GM19395 (cell line): ENCODE measurements around the gene TTYH1.
A peak's percentile ranks its signal among the peaks of the same experiment; 100 is the strongest.
"Not testable (repeated sequence)": the region's sequence is repeated elsewhere in the genome, so short reads cannot be mapped to it uniquely, and the experiment has no call there.

ENCODE experiments used
- ATAC-seq: cut with Tn5 transposase; IDR thresholded peaks from one replicate; pipeline ENCODE4 v1.9.1; 2021; ENCODE audit warnings: mild to moderate bottlenecking, moderate library complexity; ENCODE audit not compliant: unreplicated experiment

The TTYH1 gene

DNA sequence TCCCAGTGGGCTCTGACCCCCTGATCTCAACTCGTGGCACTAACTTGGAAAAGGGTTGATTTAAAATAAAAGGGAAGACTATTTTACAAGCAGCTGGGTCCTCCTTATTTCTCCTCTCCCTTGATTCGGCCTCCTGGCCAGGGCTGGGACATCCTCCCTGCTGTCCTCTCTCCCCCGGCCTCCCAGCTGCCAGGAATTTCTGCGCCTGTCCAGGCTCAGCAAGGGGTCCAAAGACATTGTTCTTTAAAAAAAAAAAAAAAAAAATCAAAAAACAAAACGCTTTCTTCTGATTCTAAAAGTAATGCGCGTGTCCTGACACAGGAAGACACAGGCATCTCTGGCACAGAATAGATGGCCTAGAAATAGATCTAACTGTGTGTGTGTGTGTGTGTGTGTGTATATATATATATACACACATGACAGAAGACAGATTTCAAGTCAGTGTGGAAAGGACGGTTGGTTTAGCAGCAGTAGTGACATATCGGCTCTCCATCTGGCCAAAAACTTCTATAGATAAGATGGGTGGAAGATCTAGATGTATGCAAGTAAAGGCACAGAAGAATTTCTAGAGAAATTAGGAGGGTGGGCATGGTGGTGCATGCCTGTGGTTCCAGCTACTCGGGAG lies 21.5 kb downstream of the TTYH1 start:
- ATAC-seq: no peak

DNA sequence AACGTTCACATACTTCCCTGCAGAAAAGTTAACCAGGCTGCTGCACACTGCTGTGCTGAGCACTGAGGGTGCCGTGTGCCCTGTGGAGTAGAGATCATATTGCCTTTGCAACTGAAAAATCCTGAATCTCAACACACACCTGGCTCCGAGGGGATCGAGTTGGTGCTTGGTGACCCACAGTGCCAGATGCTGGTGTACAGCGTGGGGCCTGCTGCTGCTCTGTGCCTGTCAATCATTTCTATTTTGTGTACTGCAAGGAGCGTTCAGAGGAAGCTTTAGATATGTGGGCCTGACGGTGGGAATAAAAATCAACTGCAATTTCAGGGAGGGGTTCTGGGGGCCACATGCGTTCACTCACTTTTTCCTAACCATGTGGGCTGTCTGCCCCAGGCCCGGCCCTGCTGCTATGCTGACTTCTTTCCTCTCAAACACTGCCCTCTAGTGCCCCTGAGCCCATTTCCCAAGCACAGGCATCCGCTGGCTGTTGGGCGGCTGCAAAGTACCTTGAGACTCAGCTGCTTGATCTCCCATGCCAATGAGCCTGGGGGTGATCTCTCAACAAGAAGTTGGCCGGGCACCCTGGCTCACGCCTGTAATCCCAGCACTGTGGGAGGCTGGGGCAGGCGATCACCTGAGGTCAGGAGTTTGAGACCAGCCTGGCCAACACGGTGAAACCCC lies 24.0 kb downstream of the TTYH1 start:
- no peak for ATAC-seq

GRCh38 chr19:54440641-54441040 lies 25.4 kb downstream of the TTYH1 start:
- no peak for ATAC-seq

GRCh38 chr19:54444737-54445136 lies 29.5 kb downstream of the TTYH1 start:
- no peak for ATAC-seq

- not testable (repeated sequence) for ATAC-seq
Measured at GRCh38 chr19:54446349-54446748, 31.1 kb downstream of the TTYH1 start.

GRCh38 chr19:54448040-54448773 lies 32.9 kb downstream of the TTYH1 start:
- ATAC-seq: peak; percentile 23

GRCh38 chr19:54448774-54449700 lies 33.8 kb downstream of the TTYH1 start, which contains the start of gene LENG8:
Gene LENG8, plus strand, starts transcription at chr19:54449199. Its CDS starts 2,146 bp downstream, at chr19:54451345.
- ATAC-seq: peak; percentile 87

GRCh38 chr19:54449701-54450069 lies 34.4 kb downstream of the TTYH1 start:
- ATAC-seq: no peak

GRCh38 chr19:54451331-54451871 lies 36.1 kb downstream of the TTYH1 start:
- ATAC-seq: no peak

DNA sequence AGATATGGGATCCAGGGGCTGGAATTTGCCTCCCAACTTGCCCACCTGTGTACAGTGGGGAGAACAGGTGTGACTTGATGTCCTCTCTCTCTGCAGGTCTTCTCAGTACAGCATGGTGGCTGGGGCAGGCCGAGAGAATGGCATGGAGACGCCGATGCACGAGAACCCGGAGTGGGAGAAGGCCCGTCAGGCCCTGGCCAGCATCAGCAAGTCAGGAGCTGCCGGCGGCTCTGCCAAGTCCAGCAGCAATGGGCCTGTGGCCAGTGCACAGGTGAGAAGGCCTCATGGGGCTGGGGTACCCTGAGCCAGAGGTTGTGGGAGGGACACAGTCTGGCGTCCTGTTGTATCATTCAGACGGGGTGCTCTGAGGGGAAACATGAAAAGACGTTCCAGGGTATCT lies 36.7 kb downstream of the TTYH1 start:
- ATAC-seq: no peak

- ATAC-seq: no peak
Measured at GRCh38 chr19:54452626-54453025, 37.4 kb downstream of the TTYH1 start.

GRCh38 chr19:54453921-54454780 lies 38.9 kb downstream of the TTYH1 start:
- no peak for ATAC-seq

GRCh38 chr19:54454781-54455675 lies 39.8 kb downstream of the TTYH1 start:
- no peak for ATAC-seq

GRCh38 chr19:54455786-54456422 lies 40.6 kb downstream of the TTYH1 start:
- ATAC-seq: no peak

DNA sequence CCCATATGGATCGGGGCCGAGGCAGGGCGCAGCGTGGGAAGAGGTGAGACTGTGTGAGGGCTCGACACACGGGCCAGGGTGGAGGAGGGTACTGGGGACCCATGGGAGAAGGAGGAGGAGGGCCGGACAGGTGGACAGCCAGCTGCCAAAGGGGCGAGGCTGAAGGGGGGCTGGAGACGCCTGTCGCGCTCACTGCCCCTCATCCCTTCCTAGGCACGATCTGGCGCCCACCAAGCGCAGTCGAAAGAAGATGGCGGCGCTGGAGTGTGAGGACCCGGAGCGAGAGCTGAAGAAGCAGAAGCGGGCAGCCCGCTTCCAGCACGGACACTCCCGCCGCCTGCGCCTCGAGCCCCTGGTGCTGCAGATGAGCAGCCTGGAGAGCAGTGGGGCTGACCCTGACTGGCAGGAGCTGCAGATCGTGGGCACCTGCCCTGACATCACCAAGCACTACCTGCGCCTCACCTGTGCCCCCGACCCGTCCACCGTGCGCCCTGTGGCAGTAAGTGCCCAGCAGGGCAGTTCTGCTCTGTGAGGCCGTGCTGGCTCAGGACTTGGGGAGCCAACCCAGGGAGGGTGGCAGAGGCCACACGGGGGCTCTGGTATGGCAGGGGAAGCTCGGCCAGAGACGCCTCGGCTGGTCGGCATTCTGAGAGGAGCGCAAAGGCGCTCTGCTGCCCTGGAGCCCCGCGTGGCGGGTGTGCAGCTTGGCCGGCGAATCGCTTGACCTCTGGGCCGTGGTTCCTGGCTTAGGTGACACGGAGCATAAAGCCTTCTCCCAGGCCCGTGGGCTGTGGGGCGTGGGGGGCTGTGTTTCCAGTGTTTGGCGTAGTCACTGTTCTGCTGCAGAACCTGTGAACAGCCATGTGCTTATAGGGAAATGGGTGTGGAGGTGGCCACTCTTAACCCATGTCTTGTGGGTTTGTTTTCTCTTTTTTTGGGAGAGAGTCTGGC lies 41.4 kb downstream of the TTYH1 start:
- ATAC-seq: no peak

- no peak for ATAC-seq
Measured at GRCh38 chr19:54457773-54458647, 42.7 kb downstream of the TTYH1 start.
